Measurements from ENCODE around the gene CIDEA. TPM values are rescaled to one million over a fixed set of nuclear protein-coding genes. Genes with fewer than 3 reads are reported as not detected.

CIDEA gene
- total RNA-seq, 1 experiment from 2014 or later, result not detected

DNA sequence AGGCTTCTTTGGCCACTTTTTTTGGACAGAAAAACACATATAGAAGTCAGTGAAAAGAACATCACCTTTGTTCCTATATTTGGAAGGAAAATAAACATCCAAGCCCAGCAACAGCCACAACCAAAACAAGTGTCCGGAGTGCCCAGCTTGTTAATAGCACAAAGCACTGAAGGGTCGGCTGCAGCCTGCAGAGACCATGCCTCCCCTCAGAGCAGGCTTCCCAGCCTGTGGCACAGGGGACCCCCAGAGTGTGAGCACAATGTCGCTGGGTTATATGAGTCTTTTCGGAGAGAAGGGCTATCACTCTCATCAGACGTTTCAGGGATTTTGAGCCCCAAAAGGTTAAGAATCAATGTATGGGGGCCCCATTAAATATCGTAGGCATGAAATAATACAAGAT lies 6.2 kb upstream of the CIDEA start:
- Histone ChIP-seq H3K9me3 (ENCODE audit: control insufficient read depth, low read depth, low read length) (no peaks in the 10 kb centered on the region), H2BK120ac (ENCODE audit: low read depth, low read length, poor library complexity, severe bottlenecking) (no peak overlapping the region), H3K79me1 (ENCODE audit: insufficient read depth, low read depth, low read length, poor library complexity, severe bottlenecking) (no peaks in the 10 kb centered on the region), H3K14ac (ENCODE audit: insufficient read depth, low read length) (no peak overlapping the region), H4K8ac (replicated peaks; ENCODE audit: insufficient read length, low read depth, low read length) (no peak overlapping the region), H2BK15ac (ENCODE audit: low read depth, low read length) (no peak overlapping the region), H3K4me1 (ENCODE audit: insufficient read depth, low read length) (no peaks in the 10 kb centered on the region), H3K27me3 (ENCODE audit: insufficient read depth, low read length) (peaks cover 6% of the 10 kb centered on the region; the same call in 1 of the 2 replicates), H3K23me2 (ENCODE audit: insufficient read length, low read depth, low read length, poor library complexity, severe bottlenecking) (no peaks in the 10 kb centered on the region), H3K4me2 (ENCODE audit: insufficient read depth, insufficient read length, low read length) (no peak overlapping the region), H3K56ac (ENCODE audit: insufficient read length, low read depth, low read length) (no peak overlapping the region), H3K23ac (ENCODE audit: insufficient read length, low read depth, low read length) (no peak overlapping the region), H2AK5ac (ENCODE audit: insufficient read length, low read length) (no peak overlapping the region), H3K9ac (ENCODE audit: extremely low read depth, insufficient read length, low read length) (no peak overlapping the region), H3K27ac (ENCODE audit: insufficient read length, low read depth, low read length) (no peak overlapping the region), H4K5ac (ENCODE audit: insufficient read length, low read depth, low read length) (no peak overlapping the region), H2BK5ac (ENCODE audit: insufficient read length, low read length) (no peak overlapping the region), H3T11ph (ENCODE audit: low read length) (no peak overlapping the region), H3K4ac (ENCODE audit: low read depth, low read length) (no peak overlapping the region), H3K79me2 (ENCODE audit: insufficient read depth, low read length) (no peaks in the 10 kb centered on the region), H2BK20ac (ENCODE audit: low read depth, low read length, poor library complexity, severe bottlenecking) (no peak overlapping the region), H2AFZ (ENCODE audit: low read length) (no peak overlapping the region), H2BK12ac (ENCODE audit: insufficient read length, low read depth, low read length) (no peak overlapping the region), H4K91ac (ENCODE audit: insufficient read length, low read depth, low read length) (no peak overlapping the region), H4K20me1 (ENCODE audit: control insufficient read depth, insufficient read depth, insufficient read length) (no peaks in the 10 kb centered on the region), H3K18ac (ENCODE audit: insufficient read length, low read depth, low read length) (no peak overlapping the region)
- no peak overlapping the region for H3K4me3 Mint-ChIP-seq
- peaks cover 0 to 4% of the 10 kb centered on the region in 2 experiments; a peak in 2 of 5 replicates for H3K9me3 Mint-ChIP-seq
- WGBS (ENCODE audit: extremely low coverage, insufficient read length, low lambda C conversion rate), result no CpG with 5 or more reads among the region's 6 CpGs
- peaks cover 0 to 3% of the 10 kb centered on the region in 2 experiments; a peak in 3 of 4 replicates for H3K4me1 Mint-ChIP-seq
- peaks cover 71% of the 10 kb centered on the region for H3K27me3 Mint-ChIP-seq (ENCODE audit: low read depth)
- peaks cover 0 to 4% (median 0%) of the 10 kb centered on the region in 3 experiments; a peak in 1 of 7 replicates for H3K36me3 Mint-ChIP-seq (ENCODE audit: insufficient read depth in 1 of 3, low read depth in 3 of 3)
- H3K27ac Mint-ChIP-seq, result no peak overlapping the region
- no peak for DNase-seq
- TF ChIP-seq, protein P1, sequence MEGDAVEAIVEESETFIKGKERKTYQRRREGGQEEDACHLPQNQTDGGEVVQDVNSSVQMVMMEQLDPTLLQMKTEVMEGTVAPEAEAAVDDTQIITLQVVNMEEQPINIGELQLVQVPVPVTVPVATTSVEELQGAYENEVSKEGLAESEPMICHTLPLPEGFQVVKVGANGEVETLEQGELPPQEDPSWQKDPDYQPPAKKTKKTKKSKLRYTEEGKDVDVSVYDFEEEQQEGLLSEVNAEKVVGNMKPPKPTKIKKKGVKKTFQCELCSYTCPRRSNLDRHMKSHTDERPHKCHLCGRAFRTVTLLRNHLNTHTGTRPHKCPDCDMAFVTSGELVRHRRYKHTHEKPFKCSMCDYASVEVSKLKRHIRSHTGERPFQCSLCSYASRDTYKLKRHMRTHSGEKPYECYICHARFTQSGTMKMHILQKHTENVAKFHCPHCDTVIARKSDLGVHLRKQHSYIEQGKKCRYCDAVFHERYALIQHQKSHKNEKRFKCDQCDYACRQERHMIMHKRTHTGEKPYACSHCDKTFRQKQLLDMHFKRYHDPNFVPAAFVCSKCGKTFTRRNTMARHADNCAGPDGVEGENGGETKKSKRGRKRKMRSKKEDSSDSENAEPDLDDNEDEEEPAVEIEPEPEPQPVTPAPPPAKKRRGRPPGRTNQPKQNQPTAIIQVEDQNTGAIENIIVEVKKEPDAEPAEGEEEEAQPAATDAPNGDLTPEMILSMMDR (conservative IDR thresholded peaks at IDR 0.05), result no peak
